Stimulated activated CD4-positive, alpha-beta T cell treated with anti-CD3 and anti-CD28 coated beads, Interleukin-4, amount 100 ng/mL, for 4 hours (primary cell): Measurements from ENCODE around the gene GCA.
A peak's percentile ranks its signal among the peaks of the same experiment; 100 is the strongest.

Experiments used
- DNase-seq, 2 experiments: peaks; one replicate each; pipeline ENCODE4 v3.0.0-alpha.2; 2020

The GCA gene, protein sequence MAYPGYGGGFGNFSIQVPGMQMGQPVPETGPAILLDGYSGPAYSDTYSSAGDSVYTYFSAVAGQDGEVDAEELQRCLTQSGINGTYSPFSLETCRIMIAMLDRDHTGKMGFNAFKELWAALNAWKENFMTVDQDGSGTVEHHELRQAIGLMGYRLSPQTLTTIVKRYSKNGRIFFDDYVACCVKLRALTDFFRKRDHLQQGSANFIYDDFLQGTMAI

DNA sequence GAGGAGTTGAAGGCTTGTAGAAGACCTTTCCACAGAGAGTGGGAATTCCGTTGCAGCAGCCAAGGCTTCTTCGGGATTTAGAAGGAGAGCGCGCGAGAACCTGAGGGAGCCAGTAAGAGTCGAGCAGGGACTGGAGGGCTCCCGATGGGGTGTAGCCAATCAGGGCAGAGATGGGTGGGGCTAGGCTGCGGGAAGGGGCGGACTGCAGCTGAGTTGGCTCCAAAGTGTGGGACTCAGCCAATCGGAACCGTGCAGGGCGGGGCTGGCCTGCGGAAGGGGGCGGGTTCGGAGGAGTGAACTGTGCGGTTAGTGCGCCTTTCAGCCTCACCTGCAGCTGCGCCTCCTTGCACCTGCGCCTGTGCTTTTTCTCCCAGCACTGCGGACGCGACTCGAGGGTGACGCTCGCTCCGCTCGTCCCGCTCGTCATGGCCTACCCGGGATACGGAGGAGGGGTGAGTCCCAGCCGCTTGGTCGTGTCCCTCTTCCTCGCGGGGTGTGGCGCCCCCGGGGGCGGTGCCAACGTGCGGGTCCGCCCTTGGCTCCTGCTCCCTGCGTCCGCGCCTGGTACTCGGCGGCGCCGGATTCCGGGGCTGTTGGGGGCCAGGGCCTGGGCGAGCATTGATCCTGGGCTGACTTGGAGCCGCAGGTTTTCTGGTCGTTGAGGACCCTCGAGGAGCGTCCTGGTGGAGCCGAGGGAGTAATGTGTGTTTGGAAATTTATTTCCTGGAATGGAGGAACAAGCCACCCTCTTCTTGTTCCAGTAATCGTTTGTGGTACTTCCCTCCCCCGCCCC, at the start of gene GCA:
GCA (plus strand) TSS at position 309 of the 793 bp plus-strand sequence; CDS start at position 426, 117 bp downstream.
- peak; percentile 97 for DNase-seq

DNA sequence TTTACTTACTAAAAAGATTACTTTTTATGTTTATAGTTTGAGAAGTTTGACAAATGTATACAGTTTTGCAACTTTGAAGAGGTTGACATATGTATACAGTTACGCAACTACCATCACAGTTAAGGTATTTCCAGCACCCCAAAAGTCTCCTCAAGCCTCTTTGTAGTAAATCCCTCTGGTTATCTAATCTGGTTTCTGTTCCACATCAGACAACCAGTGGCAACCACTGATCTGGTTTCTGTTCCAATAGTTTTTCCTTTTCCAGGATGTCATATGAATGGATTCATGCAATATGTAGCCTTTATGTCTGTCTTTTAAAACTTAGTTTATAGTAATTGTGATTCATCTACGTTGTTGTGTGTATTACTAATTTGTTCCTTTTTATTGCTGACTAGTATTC, 48.9 kb upstream of the GCA start:
- DNase-seq: no peak

DNA sequence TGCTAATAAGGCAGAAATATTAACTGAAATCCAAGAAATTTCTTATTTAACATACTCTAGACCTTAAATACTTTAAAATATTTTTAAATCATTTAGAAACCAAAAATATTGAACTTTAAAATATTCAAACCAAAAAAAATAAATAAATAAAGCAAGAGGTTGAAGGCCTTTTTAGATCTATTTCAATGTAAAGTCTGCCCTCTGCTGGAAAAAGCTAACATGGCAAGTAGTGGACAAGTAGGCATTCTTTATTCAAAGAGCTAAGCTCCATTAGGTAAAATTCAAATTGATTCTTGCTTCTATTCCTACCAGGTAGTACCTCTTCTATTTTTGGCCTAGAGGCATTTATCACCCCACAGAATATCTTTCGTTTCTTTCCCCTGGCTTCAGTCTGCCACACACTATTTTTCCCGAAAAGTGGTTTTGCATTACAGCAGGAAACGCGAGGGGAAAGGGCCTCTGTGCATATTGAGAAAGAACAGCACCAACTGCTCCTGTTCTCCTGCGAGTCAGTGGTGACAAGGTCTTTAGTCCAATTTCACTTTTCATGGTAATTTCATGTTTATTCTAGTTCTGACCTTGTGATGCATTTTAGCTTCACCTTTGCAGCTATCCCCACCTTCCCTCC, 45.9 kb upstream of the GCA start:
- no peak for DNase-seq

DNA sequence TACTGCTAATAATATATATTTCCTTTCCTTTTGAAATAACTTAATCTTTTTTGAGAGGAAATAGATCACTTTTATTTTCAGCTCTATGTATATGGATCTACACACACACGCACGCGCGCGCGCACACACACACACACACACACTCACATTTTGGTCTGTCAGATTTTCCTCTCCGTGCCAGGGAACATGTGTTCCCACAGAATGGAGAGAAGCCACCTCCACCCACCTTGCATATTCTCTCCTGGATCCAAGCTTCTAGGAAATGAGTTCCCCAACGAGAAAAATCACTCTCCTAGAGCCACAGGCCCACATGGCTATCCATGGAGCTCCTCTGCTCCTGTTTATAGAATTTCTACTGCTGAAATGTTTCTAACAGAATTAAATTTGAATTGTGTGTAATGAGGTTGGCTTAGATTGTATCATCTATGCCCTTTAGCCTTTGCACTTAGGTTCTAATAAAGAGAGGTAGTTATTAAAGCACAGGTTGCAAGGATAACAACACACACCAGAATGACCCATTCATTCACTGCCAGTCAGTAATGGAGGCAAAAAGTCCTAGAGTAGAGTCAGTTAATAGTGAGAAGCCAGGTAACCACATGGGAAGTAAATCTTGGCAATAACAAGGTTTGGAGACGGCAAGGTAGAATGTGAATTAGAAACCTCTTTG, 45.1 kb upstream of the GCA start:
- no peak for DNase-seq

DNA sequence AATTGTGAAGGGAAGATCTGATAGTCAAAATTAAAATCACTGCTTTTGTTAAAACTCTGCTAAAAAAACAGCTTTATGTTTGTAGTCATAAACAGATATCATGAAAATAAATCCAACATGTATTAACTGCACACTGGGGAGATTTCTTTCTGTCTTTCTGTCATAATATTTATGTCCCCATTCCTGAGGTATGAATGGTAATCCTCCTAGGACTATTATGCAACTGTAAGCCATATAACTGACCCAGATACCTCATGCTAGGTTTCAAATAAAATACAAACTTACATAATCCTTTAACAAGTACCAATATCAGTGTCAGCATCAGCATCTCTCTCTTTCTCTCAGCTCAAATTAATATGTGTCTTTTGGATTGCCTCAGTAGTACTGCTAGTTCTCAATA, 43.7 kb upstream of the GCA start:
- no peak for DNase-seq

DNA sequence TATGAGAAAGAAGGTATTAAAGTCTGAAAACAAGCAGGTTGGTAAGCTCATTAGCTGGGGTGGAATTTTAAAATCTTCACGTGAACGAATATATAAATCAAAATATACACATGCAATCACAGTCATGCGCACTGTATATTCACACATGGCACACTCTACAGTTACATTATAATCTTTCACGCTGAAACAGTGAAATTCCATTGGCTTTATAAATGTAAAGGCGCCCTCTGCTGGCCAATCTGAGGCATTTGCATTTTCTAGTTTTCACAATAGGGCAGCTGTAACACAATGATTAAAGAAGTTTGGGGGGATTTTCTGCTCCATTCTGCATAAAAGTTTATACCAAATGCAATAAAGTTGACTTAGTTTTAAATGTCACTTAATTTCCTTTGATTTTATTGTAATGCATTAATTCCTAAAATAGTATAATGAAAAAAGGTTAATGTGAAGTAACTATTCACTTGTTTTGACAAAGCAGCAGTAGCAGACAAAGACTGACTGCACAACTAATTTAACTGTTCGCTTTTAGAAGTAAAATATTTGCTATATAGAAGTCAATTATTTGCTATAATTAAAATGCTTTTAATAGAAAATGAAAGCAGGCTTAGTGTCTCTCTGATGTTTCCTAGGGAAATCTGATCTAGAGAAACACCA, 42.7 kb upstream of the GCA start:
- peak; percentile 25 to 38 for DNase-seq

DNA sequence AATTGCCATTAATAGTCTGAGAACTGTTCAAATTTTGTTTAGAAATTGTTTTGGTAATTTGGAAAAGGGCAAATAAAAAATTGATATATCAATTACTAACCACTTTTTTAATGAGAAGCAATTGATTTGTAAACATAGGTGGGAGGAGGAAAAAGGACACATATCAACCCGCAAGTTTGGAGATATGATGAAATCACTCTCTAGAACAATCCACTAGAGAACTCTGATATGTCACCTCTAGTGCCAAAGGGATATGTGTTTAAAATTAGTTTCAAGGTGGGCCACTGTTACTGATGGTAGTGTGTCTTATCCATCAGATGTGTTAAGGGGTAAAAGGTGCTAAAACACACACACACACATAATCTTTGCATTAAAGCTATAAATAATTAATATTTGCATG, 42.1 kb upstream of the GCA start:
- DNase-seq: no peak

DNA sequence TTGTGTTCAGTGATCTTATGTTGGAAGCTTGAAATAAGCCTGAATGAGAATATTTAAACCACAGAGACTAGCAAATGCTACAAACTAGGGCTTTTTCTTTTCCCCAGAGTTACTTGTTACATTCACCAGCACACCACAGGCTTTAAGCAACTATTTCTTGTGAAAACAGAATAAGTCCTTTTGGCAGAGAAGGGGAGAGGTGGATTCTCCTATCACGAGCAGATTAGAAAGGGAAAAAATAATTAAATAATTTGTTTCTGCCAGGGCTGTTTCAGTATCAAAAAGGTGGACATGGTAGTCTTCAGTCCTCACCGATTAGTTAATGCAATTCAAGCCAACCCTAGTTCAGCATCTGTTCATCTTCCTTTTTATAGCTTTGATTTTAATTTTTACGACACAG, 38.0 kb upstream of the GCA start:
- no peak for DNase-seq

DNA sequence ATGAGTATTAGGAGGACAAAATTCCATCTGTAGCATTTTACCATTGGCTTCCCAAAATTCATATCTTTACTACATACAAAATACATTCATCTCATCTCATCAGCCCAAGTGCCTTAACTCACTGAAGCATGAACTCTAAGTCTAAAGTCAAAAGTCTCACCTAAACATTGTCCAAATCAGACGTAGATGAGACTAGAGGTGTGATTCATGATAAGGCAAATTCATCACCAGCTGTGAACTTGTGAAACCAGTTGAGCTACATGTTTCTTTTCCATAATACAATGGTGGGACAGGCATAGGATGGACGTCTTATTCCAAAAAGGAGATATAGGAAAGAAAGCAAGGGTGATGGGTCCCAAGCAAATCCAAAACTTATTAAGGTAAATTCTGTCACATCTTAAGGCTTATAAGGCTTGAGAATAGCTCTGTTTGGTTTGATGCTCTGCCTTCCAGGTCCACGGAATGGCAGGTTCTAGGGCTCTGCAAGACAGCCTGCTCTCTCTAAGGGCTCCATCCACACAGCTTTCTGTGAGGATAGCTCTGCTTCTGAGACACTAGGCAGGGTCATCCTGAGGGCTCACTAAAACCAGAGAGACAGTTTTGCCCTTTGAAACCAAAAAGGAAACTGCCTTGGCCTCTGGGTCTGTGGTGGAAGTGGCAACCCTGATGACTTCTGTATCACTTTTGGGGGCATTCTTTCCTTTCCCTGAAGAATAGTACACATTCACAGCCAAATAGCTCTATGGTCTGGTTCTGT, 35.0 kb upstream of the GCA start:
- DNase-seq: no peak

DNA sequence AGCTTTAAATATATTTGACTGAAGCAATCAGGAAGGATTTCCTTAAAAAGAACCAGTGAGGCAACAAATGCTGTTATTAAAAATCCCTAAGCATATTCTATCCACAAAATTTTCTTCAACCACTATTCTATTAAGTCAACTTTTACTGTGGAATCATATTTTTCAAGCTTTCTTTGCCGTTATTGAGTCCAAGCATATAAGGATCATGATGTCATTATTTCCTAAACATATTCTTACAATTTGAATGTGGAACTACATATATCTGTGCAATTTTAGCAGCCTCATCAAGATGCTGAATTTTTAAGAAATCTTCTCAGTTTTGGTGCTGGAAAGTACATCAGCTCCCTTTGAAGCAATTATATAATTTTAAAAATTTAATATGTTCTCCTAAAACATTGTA, 31.1 kb upstream of the GCA start:
- no peak for DNase-seq

DNA sequence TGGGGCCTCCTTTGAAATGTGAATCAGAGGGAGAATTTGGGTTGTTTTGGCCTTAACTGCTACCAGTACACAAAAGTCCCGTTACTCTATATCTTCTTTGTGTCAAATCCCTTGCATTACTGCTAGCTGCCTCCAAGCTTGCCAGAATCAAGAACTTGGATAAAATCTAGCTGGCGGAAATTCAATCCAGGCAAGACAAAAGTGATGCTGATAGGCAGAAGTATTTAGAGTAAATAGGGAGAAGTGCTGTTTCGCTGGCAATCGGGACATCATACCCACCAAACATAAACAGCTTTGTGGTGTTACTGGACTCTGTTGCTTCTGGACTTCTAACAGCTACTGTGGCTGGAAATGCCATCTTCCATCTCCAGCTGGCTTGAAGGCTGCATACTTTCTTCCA, 28.0 kb upstream of the GCA start:
- no peak for DNase-seq

DNA sequence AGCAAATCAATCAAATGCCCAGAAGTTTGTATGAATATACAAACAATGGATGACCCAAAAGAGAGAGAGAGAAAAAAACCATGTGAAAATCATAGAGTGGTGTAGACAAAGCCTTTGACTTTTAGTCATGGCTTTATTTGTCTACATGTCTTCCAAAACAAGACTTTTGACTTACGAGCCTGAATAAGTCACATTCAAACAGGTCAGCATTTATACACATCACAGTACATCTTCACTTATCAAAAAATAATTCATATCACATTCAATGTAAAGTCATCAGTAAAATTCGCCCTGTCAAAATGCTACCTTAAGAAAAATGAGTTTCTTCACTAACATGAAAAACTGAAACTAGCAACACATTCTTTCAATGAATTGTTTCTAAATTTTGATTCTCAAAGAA, 27.3 kb upstream of the GCA start:
- DNase-seq: no peak

DNA sequence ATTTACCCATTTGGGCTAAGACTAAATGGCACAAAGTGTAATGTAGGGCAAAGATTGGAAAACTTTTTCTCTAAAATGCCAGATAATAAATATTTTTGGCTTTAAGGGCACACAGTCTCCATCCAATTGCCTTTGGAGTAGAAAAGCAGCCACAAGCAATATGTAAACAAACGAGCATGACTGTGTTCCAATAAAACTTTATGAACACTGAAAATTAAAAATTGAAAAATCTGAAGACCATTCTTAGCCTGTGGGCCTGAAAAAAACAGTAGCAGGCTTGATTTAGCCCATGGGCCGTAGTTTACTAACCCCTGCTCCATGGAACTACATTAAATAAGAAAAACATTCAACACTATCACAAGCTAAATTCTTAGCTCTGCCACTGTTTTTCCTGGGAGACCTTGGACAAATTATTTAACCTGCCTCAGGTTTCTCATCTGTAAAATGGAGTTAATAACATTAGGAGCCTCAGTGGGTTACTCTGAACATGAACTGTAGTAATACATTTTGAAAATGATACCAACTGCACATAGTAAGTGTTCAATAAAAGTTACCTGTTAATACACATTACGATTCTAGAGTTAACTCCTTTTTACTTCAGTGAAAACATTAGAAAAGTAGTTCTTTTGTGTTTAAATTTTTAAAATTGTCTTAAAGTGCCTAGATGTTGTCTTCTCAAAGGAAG, 26.7 kb upstream of the GCA start:
- DNase-seq: no peak

DNA sequence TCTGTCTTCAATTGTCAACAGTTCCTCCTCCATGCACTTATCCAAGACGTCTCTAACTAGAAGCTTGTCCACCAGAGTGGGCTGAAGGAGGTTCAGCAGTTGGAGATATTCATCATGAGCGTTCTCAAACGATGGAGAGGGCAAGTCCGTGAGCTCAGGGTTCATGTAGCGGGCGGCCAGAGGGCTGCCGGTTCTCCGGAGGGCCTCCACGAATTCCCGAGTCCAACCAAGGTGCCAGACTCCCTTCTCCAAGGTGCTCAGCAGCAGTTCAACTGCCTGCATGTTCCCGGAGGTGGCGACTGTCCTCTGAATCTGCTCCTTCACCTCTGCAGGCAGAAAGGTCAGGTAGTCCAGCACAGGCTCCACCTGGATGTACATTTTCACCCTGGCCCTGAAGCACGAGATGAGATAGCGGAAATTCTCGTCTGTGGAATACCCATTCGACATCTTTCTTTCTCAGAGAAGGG, 26.0 kb upstream of the GCA start:
- peak in 1 of 2 experiments; percentile 9 for DNase-seq

DNA sequence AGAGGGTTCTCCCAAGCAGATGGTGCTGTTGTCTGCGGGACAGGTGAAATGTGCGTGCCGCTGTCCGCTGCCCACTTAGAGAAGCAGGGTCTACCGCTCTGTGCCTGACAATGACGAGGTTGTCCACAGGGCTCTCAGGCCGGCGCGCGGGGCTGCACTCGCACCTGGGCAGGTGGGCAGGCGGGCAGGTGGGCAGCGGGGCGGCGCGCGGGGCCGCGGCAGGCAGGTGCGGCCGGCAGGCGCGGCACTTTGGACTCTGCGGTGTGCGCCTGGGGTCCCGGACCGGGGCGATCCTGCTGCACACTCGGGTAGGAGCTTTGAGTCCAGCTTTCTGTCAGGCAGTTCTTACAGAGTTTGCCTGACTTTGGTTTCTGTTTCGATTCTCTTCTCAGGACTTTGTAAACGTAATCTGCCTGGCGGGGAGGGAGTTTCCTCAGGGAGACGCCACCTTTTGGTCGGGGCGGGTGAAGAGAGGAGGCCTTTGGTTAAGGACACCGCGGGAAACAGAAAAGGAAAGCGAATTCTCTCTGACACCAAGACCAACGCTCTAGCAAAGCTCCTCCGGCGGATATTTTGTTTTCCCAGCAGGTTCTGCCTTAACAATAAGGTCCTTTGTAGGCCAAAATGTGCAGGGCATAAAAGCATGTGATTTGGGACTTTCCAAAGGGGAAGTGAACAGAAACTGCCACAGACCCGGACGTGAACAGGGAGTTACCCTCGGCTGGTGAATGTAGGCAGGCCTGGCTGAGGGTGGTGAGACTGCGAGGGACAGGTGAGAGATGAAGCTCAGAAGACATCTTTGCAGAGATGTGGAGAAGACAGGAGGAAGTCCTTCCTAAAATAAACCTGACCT, 25.4 kb upstream of the GCA start, which contains the start of gene IFIH1:
IFIH1 (minus strand) TSS at position 357 of the 853 bp plus-strand sequence. CDS start 377 bp downstream, outside the sequence.
- peak; percentile 57 to 77 for DNase-seq

DNA sequence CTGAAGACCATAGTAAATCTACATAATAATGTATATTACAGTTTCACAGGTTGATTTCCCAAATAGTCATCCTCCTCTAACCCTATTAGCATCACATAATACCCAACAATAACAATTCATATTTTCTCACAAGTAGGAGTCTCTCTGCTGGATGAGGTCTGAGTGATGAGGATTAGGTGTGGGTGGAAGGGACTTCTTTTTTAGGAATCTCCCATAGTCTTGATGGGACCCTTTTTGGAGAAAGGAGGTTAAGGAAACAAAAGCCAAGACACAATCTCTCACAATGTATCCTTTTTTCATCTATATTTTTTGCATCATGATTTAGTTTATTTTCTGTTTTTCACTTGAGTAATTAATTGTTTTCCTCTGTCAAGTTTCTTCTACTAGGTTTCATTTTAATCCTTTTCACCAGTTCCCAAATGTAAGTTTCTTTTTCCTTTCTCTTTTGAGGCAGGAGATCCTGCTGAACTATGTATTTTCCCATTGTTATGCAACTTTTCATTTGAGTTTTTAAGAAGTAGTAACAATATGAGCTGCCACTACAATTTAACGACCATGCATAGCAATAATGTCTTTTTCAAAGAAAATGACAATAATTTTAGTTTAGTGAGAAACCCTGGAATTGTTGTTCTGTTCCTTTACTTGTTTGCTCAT, 22.9 kb upstream of the GCA start:
- DNase-seq: no peak

DNA sequence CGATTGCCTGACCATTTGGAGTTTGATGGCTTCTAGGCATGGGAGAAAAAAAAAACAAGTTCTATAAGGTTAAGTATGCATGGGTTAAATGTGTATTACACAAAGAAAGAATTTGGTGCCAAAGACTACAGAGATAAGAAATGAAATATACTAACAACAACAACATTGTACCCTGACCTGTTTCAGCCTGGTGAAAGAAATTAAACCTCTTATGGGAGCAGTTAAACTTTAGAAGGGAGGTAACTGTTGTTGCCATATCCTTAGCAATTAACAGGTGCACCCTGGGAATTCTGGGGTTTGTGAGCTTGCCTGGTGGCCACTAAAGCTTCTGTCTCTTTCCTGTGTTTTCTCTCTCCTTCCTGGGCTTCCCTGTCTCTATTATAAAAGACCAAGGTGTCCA, 19.0 kb upstream of the GCA start:
- DNase-seq: no peak

DNA sequence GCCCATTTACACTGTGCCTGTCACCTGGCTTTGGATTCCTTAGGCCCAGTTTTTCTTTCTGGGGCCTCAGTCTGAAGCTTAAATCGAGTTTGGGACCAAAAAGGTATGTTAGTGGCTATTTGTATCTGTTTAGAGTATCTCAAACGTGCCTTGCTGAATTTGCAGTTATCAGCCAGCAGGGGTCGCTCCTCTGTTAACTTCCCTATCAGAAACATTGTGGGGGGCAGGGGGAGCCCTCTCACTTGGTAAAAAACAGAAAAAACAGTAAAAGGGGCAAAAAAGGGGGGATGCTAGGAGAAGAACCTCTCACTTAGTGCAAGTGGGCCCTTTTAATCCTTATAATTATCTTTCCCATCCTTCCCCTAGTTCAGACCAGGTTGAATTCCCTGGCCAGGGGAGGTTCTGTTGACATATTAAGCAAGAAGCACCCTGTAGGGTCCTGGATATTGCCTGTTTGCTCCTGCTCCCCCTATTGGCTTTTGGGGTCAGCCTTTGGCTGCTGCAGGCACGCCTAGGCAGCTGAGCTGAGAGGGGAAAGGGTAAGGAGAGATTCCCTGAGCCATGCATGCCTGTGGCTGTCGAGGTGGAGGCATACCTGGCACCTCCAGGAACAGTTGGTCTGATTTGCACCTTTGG, 16.7 kb upstream of the GCA start:
- DNase-seq: no peak

DNA sequence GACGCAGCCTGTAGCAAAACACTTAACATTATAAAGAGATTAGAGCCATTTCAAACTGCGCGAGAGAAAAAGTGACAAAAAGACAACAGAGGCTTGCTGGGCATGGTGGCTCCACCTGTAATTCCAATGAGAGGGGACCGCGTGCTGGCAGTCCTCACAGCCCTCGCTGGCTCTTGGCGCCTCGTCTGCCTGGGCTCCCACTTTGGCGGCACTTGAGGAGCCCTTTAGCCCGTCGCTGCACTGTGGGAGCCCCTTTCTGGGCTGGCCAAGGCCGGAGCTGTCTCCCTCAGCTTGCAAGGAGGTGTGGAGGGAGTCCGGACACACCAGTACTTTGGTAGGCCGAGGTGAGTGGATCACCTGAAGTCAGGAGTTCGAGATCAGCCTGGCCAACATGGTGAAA, 16.1 kb upstream of the GCA start:
- DNase-seq: no peak
